ENCODE measurements around the gene H6PD. TPM values are rescaled to one million over a fixed set of nuclear protein-coding genes. Genes with fewer than 3 reads are reported as not detected.

Gene H6PD
- total and polyA plus RNA-seq, 2 donors from 2014 or later: 5.7 to 64.3 TPM

DNA sequence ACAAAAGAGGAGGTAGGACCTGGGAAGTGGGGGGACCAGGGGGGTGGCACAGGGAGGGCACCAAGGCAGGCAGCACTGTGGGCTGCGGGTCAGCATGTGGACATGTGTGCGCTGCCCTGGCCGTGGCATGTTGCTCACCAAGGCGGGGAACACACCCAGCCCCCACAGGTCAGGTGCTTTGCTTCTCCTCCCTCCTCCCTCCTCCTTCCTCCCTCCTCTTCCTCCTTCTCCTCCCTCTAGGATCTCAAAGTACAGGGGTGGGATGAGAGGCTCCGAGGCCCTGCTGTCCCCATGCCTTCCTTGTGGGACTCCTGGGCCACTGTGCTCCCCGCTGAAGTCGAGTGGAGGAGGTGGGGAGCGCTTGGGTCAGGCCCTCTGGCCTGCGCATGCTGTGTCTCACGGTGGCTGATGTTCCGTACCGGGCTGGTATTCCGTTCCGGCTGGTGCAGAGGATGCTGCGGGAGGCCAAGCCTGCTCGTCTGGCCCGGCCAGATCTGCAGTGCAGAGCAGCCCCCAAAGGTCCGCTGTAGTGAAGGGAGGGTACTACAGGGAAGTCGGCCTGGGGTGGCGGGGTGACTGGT lies 84.7 kb downstream of the H6PD start:
- TF ChIP-seq, protein P1, sequence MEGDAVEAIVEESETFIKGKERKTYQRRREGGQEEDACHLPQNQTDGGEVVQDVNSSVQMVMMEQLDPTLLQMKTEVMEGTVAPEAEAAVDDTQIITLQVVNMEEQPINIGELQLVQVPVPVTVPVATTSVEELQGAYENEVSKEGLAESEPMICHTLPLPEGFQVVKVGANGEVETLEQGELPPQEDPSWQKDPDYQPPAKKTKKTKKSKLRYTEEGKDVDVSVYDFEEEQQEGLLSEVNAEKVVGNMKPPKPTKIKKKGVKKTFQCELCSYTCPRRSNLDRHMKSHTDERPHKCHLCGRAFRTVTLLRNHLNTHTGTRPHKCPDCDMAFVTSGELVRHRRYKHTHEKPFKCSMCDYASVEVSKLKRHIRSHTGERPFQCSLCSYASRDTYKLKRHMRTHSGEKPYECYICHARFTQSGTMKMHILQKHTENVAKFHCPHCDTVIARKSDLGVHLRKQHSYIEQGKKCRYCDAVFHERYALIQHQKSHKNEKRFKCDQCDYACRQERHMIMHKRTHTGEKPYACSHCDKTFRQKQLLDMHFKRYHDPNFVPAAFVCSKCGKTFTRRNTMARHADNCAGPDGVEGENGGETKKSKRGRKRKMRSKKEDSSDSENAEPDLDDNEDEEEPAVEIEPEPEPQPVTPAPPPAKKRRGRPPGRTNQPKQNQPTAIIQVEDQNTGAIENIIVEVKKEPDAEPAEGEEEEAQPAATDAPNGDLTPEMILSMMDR (IDR thresholded peaks at IDR 0.05; ENCODE audit: borderline replicate concordance, extremely low read depth, insufficient read depth): no peak
- Histone ChIP-seq H3K4me3 (ENCODE audit: low read length in 3 of 3) (no peak overlapping the region), H3K9me3 (ENCODE audit: control insufficient read depth in 2 of 3, insufficient read depth in 1 of 3, low read length in 3 of 3) (no peaks in the 10 kb centered on the region), H3K4me1 (ENCODE audit: control insufficient read depth in 2 of 3, insufficient read depth in 2 of 3, low read depth in 1 of 3, low read length in 3 of 3) (peaks cover 0 to 24% (median 4%) of the 10 kb centered on the region in 3 donors), H3K36me3 (ENCODE audit: control insufficient read depth in 2 of 3, insufficient read depth in 3 of 3, low read length in 3 of 3) (peaks cover 0 to 3% (median 0%) of the 10 kb centered on the region in 3 donors), H3K27me3 (ENCODE audit: control insufficient read depth, insufficient read depth, low read length) (no peaks in the 10 kb centered on the region), H3K27ac (ENCODE audit: low read depth in 2 of 2, low read length in 2 of 2) (no peak overlapping the region), H3K9ac (ENCODE audit: low read length in 3 of 3) (no peak overlapping the region)
- DNase-seq: no peak
- FAIRE-seq: no peak
- intact Hi-C loops (cut with DNase I): no loop called here

DNA sequence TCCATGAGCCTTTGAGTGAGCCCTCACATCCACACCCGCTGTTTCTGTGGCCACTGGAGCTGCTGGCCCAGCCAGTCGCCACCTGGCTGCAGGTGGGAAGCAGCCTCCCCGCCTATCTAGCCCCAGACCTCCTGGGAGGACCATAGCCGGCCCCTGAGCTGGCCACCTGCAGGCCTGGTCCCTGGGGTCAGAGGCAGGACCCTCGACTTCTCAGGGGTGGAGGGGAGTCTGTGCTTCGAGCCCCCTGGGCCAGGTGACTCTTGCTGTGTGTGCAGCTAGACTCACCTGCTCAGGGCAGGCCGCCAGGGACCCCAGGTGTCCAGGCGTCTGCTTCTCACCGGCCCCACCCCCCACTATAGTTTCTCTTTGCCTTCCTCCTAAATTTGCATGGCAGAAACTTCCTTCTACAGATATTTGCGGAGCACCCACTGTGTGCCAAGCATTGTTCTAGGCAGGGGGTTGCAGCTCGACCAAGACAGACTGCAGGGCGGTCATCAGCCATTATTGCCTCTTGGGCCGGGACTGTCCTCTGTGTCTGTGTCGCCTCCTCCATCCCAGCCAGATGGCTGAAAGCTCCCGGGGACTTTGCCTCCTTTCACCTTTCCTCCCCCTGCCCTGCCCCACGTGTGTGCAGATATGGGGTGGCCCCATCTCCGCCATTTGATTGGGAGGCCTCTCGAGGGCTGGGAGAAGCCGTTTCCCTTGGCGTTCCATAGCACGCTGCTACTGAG lies 85.4 kb downstream of the H6PD start:
- FAIRE-seq: no peak

More for the DNA sequence above, 85.4 kb downstream of the H6PD start:
- no peak overlapping the region for H3K4me3 ChIP-seq (ENCODE audit: low read length in 3 of 3)
- H3K9me3 ChIP-seq (ENCODE audit: control insufficient read depth in 2 of 3, insufficient read depth in 1 of 3, low read length in 3 of 3): no peaks in the 10 kb centered on the region
- H3K27ac ChIP-seq (ENCODE audit: low read depth in 2 of 2, low read length in 2 of 2): no peak overlapping the region
- TF ChIP-seq, protein P1 (IDR thresholded peaks at IDR 0.05; ENCODE audit: borderline replicate concordance, extremely low read depth, insufficient read depth): no peak
- no peak for DNase-seq
- no peaks in the 10 kb centered on the region for H3K27me3 ChIP-seq (ENCODE audit: control insufficient read depth, insufficient read depth, low read length)
- no peak overlapping the region for H3K9ac ChIP-seq (ENCODE audit: low read length in 3 of 3)
- H3K4me1 ChIP-seq (ENCODE audit: control insufficient read depth in 2 of 3, insufficient read depth in 2 of 3, low read depth in 1 of 3, low read length in 3 of 3): peaks cover 0 to 24% (median 4%) of the 10 kb centered on the region in 3 donors
- peaks cover 0 to 3% (median 0%) of the 10 kb centered on the region in 3 donors for H3K36me3 ChIP-seq (ENCODE audit: control insufficient read depth in 2 of 3, insufficient read depth in 3 of 3, low read length in 3 of 3)
- intact Hi-C loops (cut with DNase I): no loop called here

Other genes starting within 250 kb of the H6PD start
- not detected for gene SLC2A7, start 208.4 kb upstream of the H6PD start, total RNA-seq
- not detected for gene SLC2A7, start 208.4 kb upstream of the H6PD start, polyA plus RNA-seq (ENCODE audit: insufficient read depth, low read depth, low replicate concordance)
- gene SLC2A5, start 165.1 kb upstream of the H6PD start, total RNA-seq: 6.4 TPM
- 9.0 TPM for gene SLC2A5, start 165.1 kb upstream of the H6PD start, polyA plus RNA-seq (ENCODE audit: insufficient read depth, low read depth, low replicate concordance)
- gene GPR157, start 105.7 kb upstream of the H6PD start, total RNA-seq: 9.1 TPM
- gene GPR157, start 105.7 kb upstream of the H6PD start, polyA plus RNA-seq (ENCODE audit: insufficient read depth, low read depth, low replicate concordance): 3.2 TPM
- gene SPSB1, start 58.1 kb downstream of the H6PD start, total RNA-seq: 25.9 TPM
- 12.7 TPM for gene SPSB1, start 58.1 kb downstream of the H6PD start, polyA plus RNA-seq (ENCODE audit: insufficient read depth, low read depth, low replicate concordance)